HTR-8/SVneo (cell line): ENCODE results near the gene CDK15.
"Not testable (repeated sequence)": the region's sequence is repeated elsewhere in the genome, so short reads cannot be mapped to it uniquely, and the experiment has no call there.

Experiments
- DNase-seq: peaks from one replicate; pipeline ENCODE4 v3.0.0; 2011; ENCODE audit warnings: low spot score, mixed read lengths; ENCODE audit not compliant: insufficient read length
- FAIRE-seq: peaks from 2 replicates; lab custom pipeline; 2011; peaks lifted over from hg19 to GRCh38; lab: Jason Lieb, UNC

The CDK15 gene

DNA sequence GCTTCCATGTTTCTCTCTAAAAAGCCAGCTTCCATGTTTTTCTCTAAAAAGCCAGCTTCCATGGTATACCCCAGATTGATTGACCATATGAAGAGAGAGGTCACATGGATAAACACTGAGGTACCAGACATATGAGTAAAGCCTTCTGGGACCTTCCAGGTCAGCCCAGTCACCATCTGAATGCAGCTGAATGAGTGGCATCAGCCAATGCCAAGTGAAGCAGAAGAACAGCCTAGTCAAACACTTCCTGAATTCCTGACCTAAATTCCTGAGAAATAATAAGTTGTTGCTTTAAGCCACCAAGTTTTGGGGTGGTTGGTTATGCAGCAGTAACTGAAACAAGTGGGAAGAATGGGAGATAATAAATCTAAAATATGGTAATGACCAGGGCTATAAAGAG is 19.9 kb upstream of the CDK15 start:
- FAIRE-seq (no peak), DNase-seq (no peak)

- DNase-seq = no peak
- no peak for FAIRE-seq
These were observed 18.0 kb upstream of the CDK15 start for GRCh38 chr2:201788371-201788770.

DNA sequence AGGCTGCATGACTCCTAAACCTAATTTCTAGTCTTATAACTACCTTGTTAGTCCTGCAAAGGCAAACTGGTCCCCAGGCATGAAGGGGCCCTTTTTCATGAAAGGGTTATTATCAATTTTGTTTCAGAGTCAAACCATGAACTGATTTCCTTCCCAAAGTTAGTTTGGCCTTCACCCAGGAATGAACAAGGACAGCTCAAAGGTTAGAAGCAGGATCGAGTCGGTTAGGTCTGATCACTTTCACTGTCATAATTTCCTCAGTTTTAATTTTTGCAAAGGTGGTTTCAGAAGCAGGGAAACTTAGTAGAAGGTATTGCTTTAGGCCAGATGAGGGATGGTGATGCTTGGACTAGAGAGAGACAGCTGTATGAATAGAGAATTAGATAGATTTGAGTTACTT is 16.9 kb upstream of the CDK15 start:
- DNase-seq (no peak), FAIRE-seq (no peak)

GRCh38 chr2:201790291-201790690 is 16.0 kb upstream of the CDK15 start:
- DNase-seq (no peak), FAIRE-seq (no peak)

DNA sequence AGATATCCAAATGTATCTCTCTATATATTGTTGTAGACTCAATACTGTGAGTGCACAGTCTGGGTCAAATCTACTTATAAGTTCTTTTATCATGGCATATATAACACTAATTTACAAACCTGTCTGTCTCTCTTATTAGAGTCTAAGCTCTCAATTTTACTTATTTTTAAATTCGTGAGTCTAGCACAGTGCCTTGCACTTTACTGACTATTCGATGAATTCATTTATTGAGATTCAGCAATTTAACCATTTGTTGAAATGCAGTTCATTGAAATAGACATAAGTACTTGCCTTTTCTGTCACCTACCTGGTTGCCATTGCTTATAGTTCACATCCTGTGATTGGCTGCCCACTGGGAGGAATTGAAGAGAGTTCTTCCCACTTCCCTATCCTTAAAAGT is 15.3 kb upstream of the CDK15 start:
- no peak for DNase-seq
- no peak for FAIRE-seq

DNA sequence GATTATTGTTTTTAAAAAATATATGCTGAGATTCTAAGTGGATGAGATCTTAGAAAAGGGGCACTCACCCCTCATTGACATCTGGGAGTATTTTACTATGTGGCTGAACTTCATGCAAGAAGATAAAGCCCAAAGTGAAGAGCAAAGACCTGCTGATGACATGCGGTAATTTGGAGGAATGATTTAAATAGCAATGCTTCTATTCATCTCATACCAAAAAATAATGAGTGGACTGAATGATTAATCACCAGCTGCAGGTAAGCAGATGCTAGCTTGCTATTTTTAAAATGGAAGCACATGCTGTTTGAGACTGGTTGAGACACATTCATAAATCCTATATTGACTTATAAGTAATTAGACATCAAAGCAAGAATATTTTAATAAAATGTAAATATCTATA is 12.7 kb upstream of the CDK15 start:
- DNase-seq (no peak), FAIRE-seq (no peak)

DNA sequence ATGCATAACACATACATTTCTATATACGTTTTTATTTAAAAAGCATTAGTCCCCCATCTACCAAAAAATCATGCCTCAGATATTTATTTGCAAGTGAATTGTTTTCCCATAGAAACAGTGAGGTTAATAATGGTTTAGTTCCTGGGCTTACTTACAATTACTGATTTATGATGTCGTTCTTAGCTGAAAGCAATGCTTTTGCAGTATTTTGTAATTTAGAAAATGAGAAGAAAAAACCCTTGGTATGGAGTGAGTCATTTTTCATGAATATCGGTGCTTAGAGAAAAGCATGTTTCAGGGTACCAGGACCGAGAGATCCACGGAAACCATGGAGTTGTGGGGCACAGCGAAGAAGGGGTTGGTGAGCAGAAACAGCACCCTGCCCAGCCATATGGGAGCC is 12.0 kb upstream of the CDK15 start:
- no peak for FAIRE-seq
- DNase-seq = no peak

DNA sequence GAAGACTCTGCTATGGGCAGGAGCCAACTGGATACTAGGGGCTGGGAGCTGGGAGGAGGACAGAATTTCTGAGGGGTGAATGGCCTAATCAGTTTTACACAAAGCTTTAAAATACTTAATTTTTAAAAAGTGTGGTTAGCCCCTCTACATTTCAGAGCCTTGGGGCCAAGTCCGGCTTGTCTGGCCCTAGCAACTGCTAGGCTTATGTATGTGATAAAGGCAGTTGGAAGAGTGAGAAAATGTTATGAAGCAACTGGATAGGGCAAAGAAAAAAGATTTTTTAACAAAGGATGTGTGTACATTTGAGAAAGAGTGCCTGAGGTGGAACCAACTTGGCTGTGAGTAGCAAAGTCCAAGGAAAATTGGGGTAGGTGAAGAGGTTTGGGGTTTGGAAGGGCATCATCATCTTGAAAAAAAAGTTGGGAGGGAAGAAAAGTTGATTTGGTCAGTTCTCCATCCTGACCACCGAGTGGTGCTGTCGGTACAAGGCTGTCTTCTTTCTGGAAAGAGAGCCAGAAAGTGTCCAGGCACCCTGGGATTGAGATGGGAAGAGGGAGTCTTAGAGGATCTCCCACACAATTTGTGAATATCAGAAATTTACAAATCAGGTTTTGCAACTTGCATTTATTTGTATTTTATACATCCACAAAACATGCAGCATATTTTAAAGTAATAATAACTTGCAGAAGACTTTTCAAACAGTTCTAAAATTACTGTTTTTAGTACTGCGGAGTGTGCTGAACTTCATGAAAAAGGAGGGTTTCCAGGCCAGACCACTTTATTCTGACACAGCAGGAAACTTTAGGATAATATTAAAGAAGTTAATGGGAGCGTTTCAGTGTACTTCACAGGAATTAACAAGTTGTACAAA is 10.5 kb upstream of the CDK15 start:
- no peak for FAIRE-seq
- DNase-seq = peak; percentile 64

GRCh38 chr2:201796478-201796865 is 9.9 kb upstream of the CDK15 start:
- no peak for FAIRE-seq
- no peak for DNase-seq

GRCh38 chr2:201797175-201797840 is 9.0 kb upstream of the CDK15 start:
- FAIRE-seq = no peak
- no peak for DNase-seq

DNA sequence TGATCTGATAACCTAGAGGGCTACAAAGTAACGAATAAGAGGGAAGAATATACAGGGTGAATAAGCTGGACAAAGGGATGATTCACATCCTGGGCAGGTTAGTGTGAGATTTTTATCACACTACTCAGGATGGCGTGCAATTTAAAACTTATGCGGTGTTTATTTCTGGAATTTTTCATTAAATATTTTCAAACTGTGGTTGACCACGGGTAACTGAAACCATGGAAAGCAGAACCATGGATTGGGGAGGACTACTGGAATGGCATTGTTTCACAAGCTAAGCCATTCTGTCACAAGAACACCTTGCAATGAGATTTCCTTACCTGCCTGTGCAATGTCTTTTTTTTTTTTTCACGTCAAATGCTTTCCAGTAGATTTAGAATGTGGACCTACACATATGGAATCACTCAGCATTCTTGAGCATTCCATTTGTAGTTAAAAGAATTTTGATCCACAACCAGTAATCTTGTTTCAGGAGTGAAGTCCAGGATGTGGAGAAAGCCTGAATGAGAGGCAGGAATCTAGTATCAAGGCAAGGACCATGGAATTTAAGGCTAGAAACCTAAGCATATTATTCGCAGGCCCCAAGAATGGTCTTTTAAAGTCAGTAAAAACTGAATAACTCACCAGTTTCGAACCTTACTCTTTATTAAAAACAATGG is 8.0 kb upstream of the CDK15 start:
- FAIRE-seq = no peak

GRCh38 chr2:201798914-201799285 is 7.4 kb upstream of the CDK15 start:
- not testable (repeated sequence) for FAIRE-seq, DNase-seq

More for the DNA sequence above, 8.0 kb upstream of the CDK15 start:
- DNase-seq = peak; percentile 49

DNA sequence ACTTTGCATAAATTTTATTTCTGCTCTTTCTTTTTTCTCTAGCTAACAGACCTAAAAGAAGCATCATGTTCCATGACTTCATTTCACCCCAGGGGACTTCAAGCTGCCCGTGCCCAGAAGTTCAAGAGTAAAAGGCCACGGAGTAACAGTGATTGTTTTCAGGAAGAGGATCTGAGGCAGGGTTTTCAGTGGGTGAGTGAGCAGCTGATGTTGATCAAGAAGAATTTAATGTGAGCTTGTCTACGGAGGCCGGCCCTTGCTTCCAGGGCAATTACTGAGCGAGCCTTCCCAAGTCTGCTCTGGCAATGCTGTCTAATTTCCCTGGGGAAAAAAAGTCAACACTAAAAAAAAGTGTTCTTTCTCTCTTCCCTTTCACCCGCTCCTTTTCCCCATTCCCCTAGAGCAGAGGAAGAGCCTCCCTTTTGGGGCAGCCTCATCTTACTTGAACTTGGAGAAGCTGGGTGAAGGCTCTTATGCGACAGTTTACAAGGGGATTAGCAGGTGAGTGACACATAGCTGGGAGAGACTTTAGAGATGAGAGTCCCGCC is 1.2 kb downstream of the CDK15 start:
- no peak for FAIRE-seq
- no peak for DNase-seq

GRCh38 chr2:201808027-201808426 is 1.7 kb downstream of the CDK15 start:
- no peak for FAIRE-seq
- no peak for DNase-seq

GRCh38 chr2:201809633-201810032 is 3.3 kb downstream of the CDK15 start:
- DNase-seq (no peak), FAIRE-seq (no peak)

DNA sequence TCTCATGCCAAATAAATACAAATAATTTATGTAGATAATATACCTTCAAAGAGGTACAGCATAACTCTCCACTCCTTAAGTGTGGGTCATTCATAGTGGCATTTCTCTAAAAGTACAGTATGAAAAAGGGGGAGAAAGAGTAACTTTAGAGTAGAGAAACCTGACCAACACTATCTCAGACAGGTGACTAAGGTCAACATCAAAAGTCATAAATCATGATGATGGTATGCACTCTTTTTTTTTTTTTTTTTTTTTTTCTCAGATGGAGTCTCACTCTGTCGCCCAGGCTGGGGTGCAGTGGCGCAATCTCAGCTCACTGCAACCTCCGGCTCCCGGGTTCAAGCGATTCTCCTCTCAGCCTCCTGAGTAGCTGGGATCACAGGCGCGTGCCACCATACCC is 4.3 kb downstream of the CDK15 start:
- not testable (repeated sequence) for FAIRE-seq, DNase-seq

GRCh38 chr2:201813996-201814760 is 7.8 kb downstream of the CDK15 start:
- FAIRE-seq = no peak
- no peak for DNase-seq

DNA sequence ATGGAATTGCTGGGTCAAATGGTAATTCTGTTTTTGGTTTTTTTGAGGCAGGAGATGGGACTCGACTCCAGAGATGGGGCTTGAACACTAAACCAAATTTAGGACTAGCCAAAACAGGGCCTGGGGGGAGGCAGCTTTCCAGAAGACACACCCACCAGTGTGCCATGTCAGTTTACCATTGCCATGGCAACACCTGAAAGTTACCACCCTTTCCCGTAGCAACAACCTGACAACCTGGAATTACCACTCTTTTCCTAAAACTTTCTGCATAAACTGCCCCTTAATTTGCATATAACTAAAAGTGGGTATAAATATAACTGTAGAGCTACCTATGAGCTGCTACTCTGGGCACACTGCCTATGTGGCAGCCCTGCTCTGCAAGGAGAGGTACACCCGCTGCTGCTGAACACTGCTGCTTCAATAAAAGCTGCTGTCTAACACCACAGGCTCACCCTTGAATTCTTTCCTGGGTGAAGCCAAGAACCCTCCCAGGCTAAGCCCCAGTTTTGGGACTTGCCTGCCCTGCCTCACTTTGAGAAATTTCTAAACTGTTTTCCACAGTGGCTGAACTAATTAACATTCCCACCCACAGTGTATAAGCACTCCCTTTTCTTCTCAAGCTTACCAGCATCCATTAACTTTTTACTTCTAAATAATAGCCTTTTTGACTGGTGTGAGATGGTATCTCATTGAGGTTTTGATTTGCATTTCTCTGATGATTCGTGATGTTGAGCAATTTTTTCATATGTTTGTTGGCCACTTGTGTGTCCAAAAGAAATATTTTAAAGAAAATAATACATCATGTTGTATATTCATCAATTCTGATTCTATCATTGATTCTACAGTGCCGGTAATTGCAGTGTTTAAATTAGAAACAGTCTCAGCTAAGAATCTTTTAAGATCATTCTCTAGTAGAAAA is 10.6 kb downstream of the CDK15 start:
- DNase-seq = no peak
- FAIRE-seq = no peak

DNA sequence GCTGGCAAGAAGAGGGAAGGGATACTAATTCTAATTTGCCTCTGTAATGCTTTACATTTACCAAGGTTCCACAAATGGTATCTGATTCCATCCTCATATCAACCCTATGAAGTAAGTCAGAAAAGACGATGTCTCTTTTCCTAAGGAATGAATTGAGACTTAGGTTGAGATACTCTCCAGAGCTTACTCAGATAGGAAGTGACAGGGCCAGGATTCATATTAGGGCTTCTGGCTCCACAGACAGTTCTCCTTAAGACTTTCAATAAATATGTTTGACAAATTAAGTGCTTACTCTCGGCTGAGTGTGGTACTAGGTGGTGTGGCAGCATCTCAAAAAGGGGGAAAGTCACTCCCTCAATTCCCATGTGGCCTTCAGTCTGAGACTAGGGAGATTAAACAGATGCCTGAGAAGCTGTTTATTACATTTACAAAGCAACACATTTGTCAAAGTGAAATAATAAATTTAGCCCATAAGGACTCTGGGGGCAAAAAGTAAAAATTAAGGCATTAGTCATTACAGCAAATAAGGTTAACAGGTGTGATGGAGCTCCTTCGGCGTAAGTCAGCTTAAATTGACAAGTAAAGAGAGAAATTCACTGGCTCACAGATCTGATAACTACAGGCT is 14.2 kb downstream of the CDK15 start:
- DNase-seq = no peak

More for the DNA sequence above, 14.2 kb downstream of the CDK15 start:
- FAIRE-seq = no peak
